Activated T-helper 1 cell treated with anti-CD3 and anti-CD28 coated beads, Interleukin-2, amount 50 U/mL, for 16 hours (primary cell): ENCODE measurements around the gene ESF1.

Experiments used
- DNase-seq, 2 donors: peaks; one replicate each; pipeline ENCODE4 v3.0.0-alpha.2; 2020; ENCODE audit warnings: low read depth in 1 of 2, low spot score in 1 of 2

The ESF1 gene

DNA sequence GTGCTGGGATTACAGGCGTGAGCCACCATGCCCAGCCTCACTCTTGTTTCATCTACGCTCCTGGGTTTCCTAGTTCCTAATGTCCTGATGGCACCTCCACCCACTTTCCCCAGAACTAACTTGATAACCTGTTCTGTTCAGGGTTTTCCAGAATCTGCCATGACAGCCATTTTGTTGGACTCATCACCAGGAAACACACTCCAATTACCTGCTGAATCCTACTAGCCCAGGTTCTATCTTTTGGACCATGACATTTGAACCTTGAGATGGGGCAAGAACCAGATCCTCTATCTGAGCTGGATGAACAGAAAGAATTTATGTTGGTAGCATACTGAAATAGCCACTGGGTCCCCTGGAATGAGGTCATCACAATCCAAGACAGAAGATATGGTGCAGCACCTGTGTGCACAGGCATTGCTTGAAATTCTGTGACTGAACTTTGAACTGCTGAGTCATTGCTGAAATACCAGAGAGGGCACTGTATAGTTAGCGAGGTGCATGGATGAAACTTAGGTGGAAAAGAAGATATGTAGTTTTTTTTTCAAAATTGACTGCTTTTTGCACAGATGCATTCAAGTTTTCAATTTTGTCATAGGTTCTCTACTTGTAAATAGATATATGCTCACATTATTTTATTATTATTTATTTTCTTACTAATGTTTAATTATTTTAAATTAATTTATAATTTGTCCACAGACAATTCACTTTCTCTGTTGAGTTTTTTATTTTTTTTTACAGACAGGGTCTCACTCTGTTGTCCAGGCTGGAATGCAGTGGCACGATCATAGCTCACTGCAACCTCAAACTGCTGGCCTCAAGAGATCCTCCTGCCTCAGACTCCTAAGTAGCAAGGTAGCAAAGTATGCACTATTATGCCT is 103.2 kb downstream of the ESF1 start:
- no peak for DNase-seq

DNA sequence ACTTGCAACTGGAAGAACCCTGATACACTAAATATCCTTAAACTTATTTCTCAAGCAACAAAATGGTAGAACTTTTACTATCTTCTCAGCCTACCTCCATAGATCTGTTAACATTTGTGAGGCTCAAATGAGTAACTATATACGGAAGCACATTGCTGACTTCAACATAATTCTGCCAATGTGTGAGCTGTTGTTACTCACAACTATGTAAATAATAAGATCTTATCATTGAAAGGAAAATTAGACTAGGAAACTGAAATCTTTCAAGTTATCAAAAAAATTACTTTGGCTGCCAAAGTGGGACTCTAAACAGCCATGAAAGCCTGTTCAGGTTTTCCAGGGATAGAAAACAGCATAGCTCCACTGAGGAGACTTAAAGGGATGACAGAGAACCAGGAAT is 105.8 kb downstream of the ESF1 start:
- no peak for DNase-seq

DNA sequence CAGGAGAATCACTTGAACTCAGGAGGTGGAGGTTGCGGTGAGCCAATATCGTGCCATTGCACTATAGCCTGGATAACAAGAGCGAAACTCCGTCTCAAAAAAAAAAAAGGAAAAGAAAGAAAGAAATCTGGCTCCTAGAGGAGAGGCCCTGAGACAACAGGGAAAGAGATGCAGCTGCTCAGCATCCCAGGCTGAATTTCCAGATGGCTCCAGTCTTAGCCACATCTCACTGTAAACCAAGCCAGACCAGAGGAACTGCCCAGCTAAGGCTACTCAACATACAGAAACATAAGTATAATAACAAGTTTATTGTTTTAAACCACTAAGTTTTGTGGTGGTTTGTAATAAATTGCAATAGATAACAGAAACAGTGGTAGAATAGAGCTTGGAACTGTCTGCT is 107.5 kb downstream of the ESF1 start:
- DNase-seq: no peak

DNA sequence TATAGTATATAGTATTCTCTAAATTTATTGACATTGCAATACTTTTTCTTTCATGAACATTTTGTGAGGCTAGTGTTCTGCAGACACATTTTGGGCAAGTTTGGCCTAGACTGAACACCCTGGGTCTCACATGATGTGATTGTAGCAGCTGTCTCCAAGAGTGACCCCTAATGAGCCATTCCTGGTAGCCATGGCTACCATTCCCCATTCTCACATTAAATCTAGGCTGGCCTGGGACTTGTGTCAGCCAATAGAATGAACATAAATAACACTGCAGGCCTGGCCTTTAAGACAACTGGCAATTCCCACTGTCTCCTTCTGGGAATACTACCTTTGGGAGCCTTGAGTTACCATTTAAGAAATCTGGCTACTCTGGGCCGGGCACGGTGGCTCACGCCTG is 108.0 kb downstream of the ESF1 start:
- DNase-seq: no peak

DNA sequence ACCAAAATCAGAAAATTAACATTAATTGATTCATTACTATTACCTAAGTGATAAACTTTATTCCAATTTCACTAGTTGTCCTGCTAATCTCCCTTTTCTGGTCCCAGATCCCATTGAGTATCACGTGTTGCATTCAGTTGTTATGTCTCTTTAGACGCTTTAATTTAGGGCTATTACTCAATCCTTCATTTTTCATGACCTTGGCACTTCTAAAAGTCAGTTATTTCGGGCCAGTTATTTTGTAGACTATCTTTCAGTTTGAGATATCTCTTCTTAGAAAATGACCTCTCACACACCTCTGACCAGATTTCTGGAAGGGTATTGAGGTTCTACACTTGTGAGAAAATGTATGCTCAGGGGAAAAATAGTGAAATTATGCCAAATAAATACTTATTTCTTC is 112.0 kb downstream of the ESF1 start:
- DNase-seq: no peak

DNA sequence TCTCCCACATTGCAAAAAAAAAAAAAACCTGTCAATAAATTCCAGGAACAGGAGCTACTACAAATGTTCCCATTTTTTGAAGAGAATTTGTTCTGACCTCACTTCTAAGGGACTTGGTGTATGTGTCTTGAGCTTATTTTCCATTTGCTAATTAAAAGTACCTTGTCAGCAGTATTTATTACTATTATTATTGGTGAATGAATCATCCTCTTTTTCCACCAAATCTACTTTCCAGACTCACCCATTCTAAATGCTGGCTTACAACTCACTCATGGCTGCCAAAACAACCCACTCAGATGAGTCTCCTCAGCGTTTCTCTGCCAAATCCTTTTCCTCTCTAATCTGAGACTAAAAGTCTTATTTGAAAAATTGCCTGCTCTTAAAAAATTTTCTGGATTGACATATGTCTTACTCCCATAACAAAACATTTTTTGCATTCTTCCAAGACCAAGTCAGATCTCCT is 112.8 kb downstream of the ESF1 start:
- DNase-seq: no peak

DNA sequence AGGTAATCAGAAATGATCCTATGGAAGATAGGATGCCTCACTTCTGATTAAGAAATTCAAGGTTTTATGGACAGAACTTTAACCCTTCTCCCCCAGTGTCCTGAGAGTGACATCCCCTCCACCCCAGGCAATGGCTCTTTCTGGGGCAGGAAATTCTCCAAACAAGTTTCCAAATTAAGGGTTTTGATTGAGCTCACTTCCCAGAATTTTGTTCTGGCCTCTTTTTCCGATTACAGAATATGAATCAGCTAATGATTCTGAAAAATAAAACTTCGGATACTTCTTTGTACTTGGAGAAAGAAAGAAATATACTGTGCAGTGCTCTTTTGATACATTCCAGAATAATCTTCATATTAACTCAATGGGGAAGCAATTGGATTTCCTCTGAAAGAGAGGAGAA is 113.2 kb downstream of the ESF1 start:
- DNase-seq: no peak

DNA sequence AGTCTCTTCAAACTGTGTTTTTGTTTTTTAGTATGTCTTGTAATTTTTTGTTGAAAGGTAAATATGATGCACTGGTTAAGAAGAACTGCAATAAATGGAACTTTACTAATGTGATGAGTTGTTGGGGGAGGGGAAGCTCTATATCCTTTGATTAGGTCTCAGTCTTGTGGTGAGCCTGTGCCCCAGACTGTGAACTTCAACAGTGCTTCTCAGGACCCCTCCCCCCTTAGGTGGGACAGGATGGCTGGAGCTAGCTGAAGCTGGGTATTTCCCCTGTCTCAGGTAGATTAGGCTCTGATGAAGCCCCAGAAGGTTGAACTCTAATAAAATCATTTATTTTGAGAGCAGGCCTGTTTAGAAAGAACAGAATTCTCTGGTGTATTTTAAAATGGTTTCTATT is 114.6 kb downstream of the ESF1 start:
- DNase-seq: no peak

DNA sequence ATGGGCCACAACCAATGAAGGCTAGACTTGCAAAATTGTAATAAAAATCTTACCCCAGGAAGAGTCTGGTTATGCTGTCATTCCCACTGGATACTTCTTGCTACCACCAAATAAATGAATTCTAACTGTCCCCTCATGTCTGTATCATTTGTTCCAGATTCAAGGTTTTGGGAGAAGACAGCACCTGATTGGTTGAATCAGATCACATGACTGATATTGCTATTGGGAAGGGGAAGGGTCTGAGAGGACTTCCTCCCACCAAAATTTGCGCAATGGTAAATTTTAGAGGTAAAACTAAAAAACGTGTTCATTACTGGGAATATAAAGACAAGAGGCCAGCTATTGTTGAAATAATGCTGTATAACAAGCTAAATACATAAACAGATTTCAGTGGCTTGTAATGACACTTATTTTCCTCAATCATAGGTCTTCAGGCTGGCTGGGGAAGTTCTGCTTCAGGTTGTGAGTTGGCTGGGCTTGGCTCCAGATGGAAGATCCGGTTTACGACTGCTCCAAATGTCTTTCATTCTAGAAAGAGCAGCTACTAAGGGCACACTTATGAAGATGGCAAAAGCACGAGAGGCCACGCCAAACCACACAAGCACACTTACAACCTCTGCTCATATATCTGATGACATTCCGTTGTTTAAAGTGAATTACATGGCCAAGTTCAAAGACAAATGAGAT is 118.9 kb downstream of the ESF1 start:
- DNase-seq: no peak
